ENCODE results near the gene ZNF267.
"Not testable (repeated sequence)": the region's sequence is repeated elsewhere in the genome, so short reads cannot be mapped to it uniquely, and the experiment has no call there.

Gene ZNF267

DNA sequence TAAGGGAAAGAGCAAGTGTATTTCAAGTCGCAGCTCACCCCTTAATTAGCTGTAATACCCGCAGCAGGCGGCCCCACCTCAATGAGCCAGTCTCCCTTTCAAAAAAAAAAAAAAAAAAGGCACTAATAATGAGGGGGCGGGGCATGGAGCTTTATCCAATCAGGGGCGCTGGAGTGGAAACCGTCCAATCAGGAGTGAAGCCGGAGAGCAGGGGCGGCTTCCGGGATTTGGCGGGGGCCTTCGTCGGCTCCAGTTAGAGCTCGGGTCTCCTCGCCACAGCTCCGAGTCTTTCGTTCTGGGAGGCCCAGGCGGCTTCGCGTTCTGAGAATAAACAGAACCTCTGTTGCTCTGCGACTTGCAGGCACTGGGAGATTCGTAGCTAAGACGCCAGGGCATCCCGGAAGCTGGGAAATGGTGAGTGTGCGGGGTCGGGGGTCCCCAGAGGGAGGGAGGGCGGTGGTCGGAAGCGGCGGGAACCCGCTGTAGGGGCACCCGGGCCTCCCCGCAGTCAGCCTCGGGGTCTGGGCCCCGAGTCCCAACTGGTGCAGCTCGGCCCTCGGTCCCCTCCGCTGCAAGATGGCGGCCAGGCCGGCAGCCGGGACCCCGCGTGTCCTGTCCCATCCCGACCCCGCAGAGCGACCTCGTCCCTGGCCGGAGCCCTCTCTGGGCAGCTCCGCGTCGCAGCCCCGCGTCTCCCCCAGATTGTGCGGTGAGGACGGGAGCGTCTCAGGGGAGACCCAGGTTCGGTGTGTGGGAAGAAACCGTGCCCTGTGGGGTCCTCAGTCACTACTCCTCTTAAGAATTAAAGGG lies at the start of gene ZNF267:
Gene ZNF267, plus strand, starts transcription at position 252 of the 810 bp plus-strand sequence. Its CDS starts 160 bp downstream, at position 412.
- peak within 1 kb of the TSS; percentile 93 for H3K27ac ChIP-seq (ENCODE audit: low read depth, low read length)
- H3K4me1 ChIP-seq (ENCODE audit: control insufficient read depth in 1 of 2, insufficient read depth in 2 of 2, low read length in 2 of 2): peaks cover 42 to 43% of the 10 kb centered on the region in 2 donors
- H3K9me3 ChIP-seq (ENCODE audit: control insufficient read depth in 1 of 2, low read length in 2 of 2): no peaks in the 10 kb centered on the region
- peaks cover 0 to 10% of the 10 kb centered on the region in 2 donors for H3K36me3 ChIP-seq (ENCODE audit: control insufficient read depth in 1 of 2, insufficient read depth in 2 of 2, low read length in 2 of 2)
- peak within 1 kb of the TSS; percentile 92 for H3K9ac ChIP-seq (ENCODE audit: low read depth in 1 of 2, low read length in 2 of 2)
- no peaks in the 10 kb centered on the region for H3K27me3 ChIP-seq (ENCODE audit: control insufficient read depth in 1 of 2, insufficient read depth in 2 of 2, low read length in 2 of 2)
- peak within 1 kb of the TSS; percentile 83 to 93 for H3K4me3 ChIP-seq (ENCODE audit: low read depth in 1 of 2, low read length in 2 of 2)

DNA sequence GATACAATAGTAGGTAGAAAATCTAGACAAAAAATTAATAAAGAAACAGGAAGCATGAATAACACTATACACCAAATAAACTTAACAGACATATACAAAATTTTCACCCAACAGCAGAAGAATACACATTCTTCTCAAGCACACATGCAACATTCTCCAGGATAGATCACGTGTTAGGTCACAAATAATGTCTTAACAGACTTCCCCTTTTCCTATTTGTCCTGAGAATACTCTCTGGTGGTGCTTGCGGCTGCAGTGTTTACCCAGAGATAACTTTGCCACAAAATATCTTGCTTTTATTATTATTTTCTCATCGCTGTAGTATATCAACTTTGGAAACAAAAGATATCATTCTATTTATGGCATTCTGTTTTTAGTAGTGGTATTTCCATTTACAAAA lies 40.6 kb upstream of the ZNF267 start:
- Histone ChIP-seq H3K4me3 (ENCODE audit: low read depth in 1 of 2, low read length in 2 of 2) (no peak overlapping the region), H3K9me3 (ENCODE audit: control insufficient read depth in 1 of 2, low read length in 2 of 2) (peaks cover 5 to 7% of the 10 kb centered on the region in 2 donors), H3K4me1 (ENCODE audit: control insufficient read depth in 1 of 2, insufficient read depth in 2 of 2, low read length in 2 of 2) (no peaks in the 10 kb centered on the region), H3K27me3 (ENCODE audit: control insufficient read depth in 1 of 2, insufficient read depth in 2 of 2, low read length in 2 of 2) (no peaks in the 10 kb centered on the region), H3K36me3 (ENCODE audit: control insufficient read depth in 1 of 2, insufficient read depth in 2 of 2, low read length in 2 of 2) (no peaks in the 10 kb centered on the region), H3K9ac (ENCODE audit: low read depth in 1 of 2, low read length in 2 of 2) (no peak overlapping the region), H3K27ac (ENCODE audit: low read depth, low read length) (no peak overlapping the region)

DNA sequence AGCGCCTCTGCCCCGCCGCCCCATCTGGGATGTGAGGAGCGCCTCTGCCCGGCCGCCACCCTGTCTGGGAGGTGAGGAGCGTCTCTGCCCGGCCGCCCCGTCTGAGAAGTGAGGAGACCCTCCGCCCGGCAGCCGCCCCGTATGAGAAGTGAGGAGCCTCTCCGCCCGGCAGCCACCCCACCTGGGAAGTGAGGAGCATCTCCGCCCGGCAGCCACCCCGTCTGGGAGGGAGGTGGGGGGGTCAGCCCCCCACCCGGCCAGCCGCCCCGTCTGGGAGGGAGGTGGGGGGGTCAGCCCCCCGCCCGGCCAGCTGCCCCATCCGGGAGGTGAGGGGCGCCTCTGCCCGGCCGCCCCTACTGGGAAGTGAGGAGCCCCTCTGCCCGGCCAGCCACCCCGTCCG lies 37.2 kb upstream of the ZNF267 start:
- not testable (repeated sequence) for H3K27ac ChIP-seq (ENCODE audit: low read depth, low read length); H3K27me3 ChIP-seq (ENCODE audit: control insufficient read depth in 1 of 2, insufficient read depth in 2 of 2, low read length in 2 of 2); H3K4me1 ChIP-seq (ENCODE audit: control insufficient read depth in 1 of 2, insufficient read depth in 2 of 2, low read length in 2 of 2); H3K36me3 ChIP-seq (ENCODE audit: control insufficient read depth in 1 of 2, insufficient read depth in 2 of 2, low read length in 2 of 2); H3K4me3 ChIP-seq (ENCODE audit: low read depth in 1 of 2, low read length in 2 of 2); H3K9ac ChIP-seq (ENCODE audit: low read depth in 1 of 2, low read length in 2 of 2)
- H3K9me3 ChIP-seq (ENCODE audit: control insufficient read depth in 1 of 2, low read length in 2 of 2): peaks cover 5 to 14% of the 10 kb centered on the region in 2 donors

GRCh38 chr16:31842864-31843263 lies 30.7 kb upstream of the ZNF267 start:
- Histone ChIP-seq H3K27me3 (ENCODE audit: control insufficient read depth in 1 of 2, insufficient read depth in 2 of 2, low read length in 2 of 2) (no peaks in the 10 kb centered on the region), H3K4me1 (ENCODE audit: control insufficient read depth in 1 of 2, insufficient read depth in 2 of 2, low read length in 2 of 2) (no peaks in the 10 kb centered on the region), H3K4me3 (ENCODE audit: low read depth in 1 of 2, low read length in 2 of 2) (no peak overlapping the region), H3K27ac (ENCODE audit: low read depth, low read length) (no peak overlapping the region), H3K9me3 (ENCODE audit: control insufficient read depth in 1 of 2, low read length in 2 of 2) (peaks cover 0 to 23% of the 10 kb centered on the region in 2 donors), H3K9ac (ENCODE audit: low read depth in 1 of 2, low read length in 2 of 2) (no peak overlapping the region), H3K36me3 (ENCODE audit: control insufficient read depth in 1 of 2, insufficient read depth in 2 of 2, low read length in 2 of 2) (no peaks in the 10 kb centered on the region)

GRCh38 chr16:31848572-31848971 lies 25.0 kb upstream of the ZNF267 start:
- H3K9me3 ChIP-seq (ENCODE audit: control insufficient read depth in 1 of 2, low read length in 2 of 2): peaks cover 13 to 30% of the 10 kb centered on the region in 2 donors
- H3K27ac ChIP-seq (ENCODE audit: low read depth, low read length); H3K36me3 ChIP-seq (ENCODE audit: control insufficient read depth in 1 of 2, insufficient read depth in 2 of 2, low read length in 2 of 2); H3K27me3 ChIP-seq (ENCODE audit: control insufficient read depth in 1 of 2, insufficient read depth in 2 of 2, low read length in 2 of 2); H3K4me3 ChIP-seq (ENCODE audit: low read depth in 1 of 2, low read length in 2 of 2); H3K9ac ChIP-seq (ENCODE audit: low read depth in 1 of 2, low read length in 2 of 2); H3K4me1 ChIP-seq (ENCODE audit: control insufficient read depth in 1 of 2, insufficient read depth in 2 of 2, low read length in 2 of 2): not testable (repeated sequence)

GRCh38 chr16:31853291-31853690 lies 20.3 kb upstream of the ZNF267 start:
- Histone ChIP-seq H3K36me3 (ENCODE audit: control insufficient read depth in 1 of 2, insufficient read depth in 2 of 2, low read length in 2 of 2) (no peaks in the 10 kb centered on the region), H3K4me3 (ENCODE audit: low read depth in 1 of 2, low read length in 2 of 2) (no peak overlapping the region), H3K9me3 (ENCODE audit: control insufficient read depth in 1 of 2, low read length in 2 of 2) (peaks cover 11 to 14% of the 10 kb centered on the region in 2 donors), H3K27ac (ENCODE audit: low read depth, low read length) (no peak overlapping the region), H3K9ac (ENCODE audit: low read depth in 1 of 2, low read length in 2 of 2) (no peak overlapping the region), H3K27me3 (ENCODE audit: control insufficient read depth in 1 of 2, insufficient read depth in 2 of 2, low read length in 2 of 2) (no peaks in the 10 kb centered on the region), H3K4me1 (ENCODE audit: control insufficient read depth in 1 of 2, insufficient read depth in 2 of 2, low read length in 2 of 2) (no peaks in the 10 kb centered on the region)

- Histone ChIP-seq H3K9ac (ENCODE audit: low read depth in 1 of 2, low read length in 2 of 2) (no peak overlapping the region), H3K36me3 (ENCODE audit: control insufficient read depth in 1 of 2, insufficient read depth in 2 of 2, low read length in 2 of 2) (no peaks in the 10 kb centered on the region), H3K9me3 (ENCODE audit: control insufficient read depth in 1 of 2, low read length in 2 of 2) (no peaks in the 10 kb centered on the region), H3K4me3 (ENCODE audit: low read depth in 1 of 2, low read length in 2 of 2) (no peak overlapping the region), H3K27ac (ENCODE audit: low read depth, low read length) (no peak overlapping the region), H3K4me1 (ENCODE audit: control insufficient read depth in 1 of 2, insufficient read depth in 2 of 2, low read length in 2 of 2) (no peaks in the 10 kb centered on the region), H3K27me3 (ENCODE audit: control insufficient read depth in 1 of 2, insufficient read depth in 2 of 2, low read length in 2 of 2) (no peaks in the 10 kb centered on the region)
These were observed 13.1 kb upstream of the ZNF267 start for GRCh38 chr16:31860508-31860907.

- H3K9me3 ChIP-seq (ENCODE audit: control insufficient read depth in 1 of 2, low read length in 2 of 2): no peaks in the 10 kb centered on the region
- no peaks in the 10 kb centered on the region for H3K4me1 ChIP-seq (ENCODE audit: control insufficient read depth in 1 of 2, insufficient read depth in 2 of 2, low read length in 2 of 2)
- no peak overlapping the region for H3K4me3 ChIP-seq (ENCODE audit: low read depth in 1 of 2, low read length in 2 of 2)
These were observed 12.2 kb upstream of the ZNF267 start for GRCh38 chr16:31861455-31861854.

DNA sequence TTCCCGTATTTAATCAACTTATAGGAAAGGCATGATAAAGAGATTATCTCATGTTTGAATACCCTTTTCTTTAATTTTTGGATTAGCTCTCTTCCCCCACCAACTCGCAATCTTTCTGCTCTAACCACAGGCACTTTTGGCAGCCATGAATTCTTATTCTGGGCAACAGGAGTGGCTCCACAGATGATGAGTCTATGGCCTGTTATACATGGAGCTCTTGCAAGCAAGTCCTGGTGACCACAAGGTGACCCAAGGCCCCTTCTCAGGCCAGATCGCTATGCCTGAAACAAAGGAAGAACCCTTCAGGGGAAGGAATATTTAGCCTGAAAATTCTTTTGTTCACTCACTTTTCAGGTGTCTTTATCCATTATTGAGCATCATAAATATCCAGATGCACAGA lies 10.8 kb upstream of the ZNF267 start:
- H3K4me3 ChIP-seq (ENCODE audit: low read depth in 1 of 2, low read length in 2 of 2): no peak overlapping the region
- no peak overlapping the region for H3K27ac ChIP-seq (ENCODE audit: low read depth, low read length)
- H3K4me1 ChIP-seq (ENCODE audit: control insufficient read depth in 1 of 2, insufficient read depth in 2 of 2, low read length in 2 of 2): no peaks in the 10 kb centered on the region
- H3K9ac ChIP-seq (ENCODE audit: low read depth in 1 of 2, low read length in 2 of 2): no peak overlapping the region
- no peaks in the 10 kb centered on the region for H3K36me3 ChIP-seq (ENCODE audit: control insufficient read depth in 1 of 2, insufficient read depth in 2 of 2, low read length in 2 of 2)
- H3K27me3 ChIP-seq (ENCODE audit: control insufficient read depth in 1 of 2, insufficient read depth in 2 of 2, low read length in 2 of 2): no peaks in the 10 kb centered on the region
- H3K9me3 ChIP-seq (ENCODE audit: control insufficient read depth in 1 of 2, low read length in 2 of 2): no peaks in the 10 kb centered on the region

More at GRCh38 chr16:31861455-31861854, 12.2 kb upstream of the ZNF267 start:
- H3K36me3 ChIP-seq (ENCODE audit: control insufficient read depth in 1 of 2, insufficient read depth in 2 of 2, low read length in 2 of 2): no peaks in the 10 kb centered on the region
- H3K9ac ChIP-seq (ENCODE audit: low read depth in 1 of 2, low read length in 2 of 2): no peak overlapping the region
- H3K27me3 ChIP-seq (ENCODE audit: control insufficient read depth in 1 of 2, insufficient read depth in 2 of 2, low read length in 2 of 2): no peaks in the 10 kb centered on the region
- no peak overlapping the region for H3K27ac ChIP-seq (ENCODE audit: low read depth, low read length)

GRCh38 chr16:31868164-31868563 lies 5.4 kb upstream of the ZNF267 start:
- no peak overlapping the region for H3K27ac ChIP-seq (ENCODE audit: low read depth, low read length)

More at GRCh38 chr16:31868164-31868563, 5.4 kb upstream of the ZNF267 start:
- Histone ChIP-seq H3K9me3 (ENCODE audit: control insufficient read depth in 1 of 2, low read length in 2 of 2) (no peaks in the 10 kb centered on the region), H3K36me3 (ENCODE audit: control insufficient read depth in 1 of 2, insufficient read depth in 2 of 2, low read length in 2 of 2) (no peaks in the 10 kb centered on the region), H3K4me3 (ENCODE audit: low read depth in 1 of 2, low read length in 2 of 2) (no peak overlapping the region), H3K27me3 (ENCODE audit: control insufficient read depth in 1 of 2, insufficient read depth in 2 of 2, low read length in 2 of 2) (no peaks in the 10 kb centered on the region), H3K4me1 (ENCODE audit: control insufficient read depth in 1 of 2, insufficient read depth in 2 of 2, low read length in 2 of 2) (peaks cover 6 to 7% of the 10 kb centered on the region in 2 donors), H3K9ac (ENCODE audit: low read depth in 1 of 2, low read length in 2 of 2) (no peak overlapping the region)
